AG10803 (cell line): ENCODE data around the gene TANC1.

Experiments used
- DNase-seq: peaks from one replicate; pipeline ENCODE4 v3.0.0; 2010; ENCODE audit warnings: low read depth
- H3K4me3 ChIP-seq: 2 replicates; pipeline ENCODE4 v1.5.1; 2011; ENCODE audit warnings: mild to moderate bottlenecking, low read length, control low read depth
- TF ChIP-seq, protein P1 (sequence below): conservative IDR thresholded peaks from 2 replicates; pipeline ENCODE4 v1.5.1; 2011; ENCODE audit warnings: mild to moderate bottlenecking, low read length, control low read depth, inconsistent platforms

TANC1 gene

DNA sequence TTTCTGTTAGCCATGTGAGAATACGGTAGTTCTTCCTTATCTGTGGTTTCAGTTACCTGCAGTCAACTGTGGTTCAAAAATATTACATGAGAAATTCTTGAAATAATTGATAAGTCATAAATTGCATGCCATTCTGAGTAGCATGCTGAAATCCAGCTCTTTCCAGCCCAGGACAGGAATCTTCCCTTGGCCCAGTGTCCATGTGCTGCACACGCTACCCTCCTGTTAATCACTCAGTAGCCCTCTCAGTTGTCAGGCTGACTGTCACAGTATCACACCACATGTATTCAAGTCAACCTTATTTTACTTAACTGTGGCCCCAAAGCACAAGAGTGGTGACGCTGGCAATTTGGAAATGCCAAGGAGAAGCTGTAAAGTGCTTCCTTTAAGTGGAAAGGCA lies 141.1 kb downstream of the TANC1 start:
- no peak overlapping the region for H3K4me3 ChIP-seq
- DNase-seq: peak; percentile 69
- TF ChIP-seq, protein P1, sequence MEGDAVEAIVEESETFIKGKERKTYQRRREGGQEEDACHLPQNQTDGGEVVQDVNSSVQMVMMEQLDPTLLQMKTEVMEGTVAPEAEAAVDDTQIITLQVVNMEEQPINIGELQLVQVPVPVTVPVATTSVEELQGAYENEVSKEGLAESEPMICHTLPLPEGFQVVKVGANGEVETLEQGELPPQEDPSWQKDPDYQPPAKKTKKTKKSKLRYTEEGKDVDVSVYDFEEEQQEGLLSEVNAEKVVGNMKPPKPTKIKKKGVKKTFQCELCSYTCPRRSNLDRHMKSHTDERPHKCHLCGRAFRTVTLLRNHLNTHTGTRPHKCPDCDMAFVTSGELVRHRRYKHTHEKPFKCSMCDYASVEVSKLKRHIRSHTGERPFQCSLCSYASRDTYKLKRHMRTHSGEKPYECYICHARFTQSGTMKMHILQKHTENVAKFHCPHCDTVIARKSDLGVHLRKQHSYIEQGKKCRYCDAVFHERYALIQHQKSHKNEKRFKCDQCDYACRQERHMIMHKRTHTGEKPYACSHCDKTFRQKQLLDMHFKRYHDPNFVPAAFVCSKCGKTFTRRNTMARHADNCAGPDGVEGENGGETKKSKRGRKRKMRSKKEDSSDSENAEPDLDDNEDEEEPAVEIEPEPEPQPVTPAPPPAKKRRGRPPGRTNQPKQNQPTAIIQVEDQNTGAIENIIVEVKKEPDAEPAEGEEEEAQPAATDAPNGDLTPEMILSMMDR: no peak

DNA sequence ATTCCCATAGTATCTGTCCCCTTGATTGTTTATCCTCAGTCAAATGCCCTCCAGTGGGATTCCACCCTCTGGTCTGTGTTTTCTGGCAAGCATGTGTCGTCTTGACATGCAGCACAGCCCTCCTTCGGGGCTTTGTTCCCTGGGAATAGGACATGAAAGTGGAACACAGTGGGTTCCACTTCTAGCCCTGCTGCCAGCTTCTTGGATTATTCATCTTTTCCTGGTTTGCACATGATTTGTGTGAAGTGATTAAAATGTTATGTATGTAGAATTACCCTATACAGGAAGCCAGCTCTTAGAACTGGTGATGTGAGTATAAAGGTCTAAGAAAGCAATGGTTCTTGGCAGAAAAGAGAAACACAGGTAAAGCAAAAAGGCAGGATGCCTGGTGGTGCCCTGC lies 142.3 kb downstream of the TANC1 start:
- no peak overlapping the region for H3K4me3 ChIP-seq
- no peak for DNase-seq
- TF ChIP-seq, protein P1: no peak

DNA sequence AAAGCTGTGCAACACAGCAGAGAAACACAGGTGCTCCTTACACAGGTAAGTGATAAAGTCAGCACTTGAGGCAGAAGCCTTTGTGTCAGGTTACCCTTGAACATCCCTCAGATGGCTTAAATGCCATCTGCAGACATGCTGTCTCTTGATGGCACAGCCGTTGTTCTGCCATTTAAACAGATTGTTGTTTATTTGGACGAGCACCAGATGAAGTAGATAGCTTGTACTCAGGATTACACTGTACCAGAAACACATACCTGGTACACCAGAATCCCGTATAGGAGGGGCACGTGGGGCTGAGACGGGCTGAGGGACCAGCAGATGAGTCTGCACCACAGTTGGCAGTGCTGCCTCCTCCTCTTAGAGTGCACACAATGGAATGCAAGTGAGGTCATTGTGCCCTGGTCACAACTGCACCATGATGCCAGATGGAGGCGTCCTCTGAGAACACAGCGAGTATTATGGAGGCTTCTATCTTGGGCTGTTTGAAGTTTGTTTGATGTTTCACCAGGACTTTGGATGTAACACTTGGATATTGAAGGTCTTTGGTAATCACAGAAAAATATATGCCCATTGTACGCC lies 143.0 kb downstream of the TANC1 start:
- no peak overlapping the region for H3K4me3 ChIP-seq
- DNase-seq: peak; percentile 47
- TF ChIP-seq, protein P1: no peak

DNA sequence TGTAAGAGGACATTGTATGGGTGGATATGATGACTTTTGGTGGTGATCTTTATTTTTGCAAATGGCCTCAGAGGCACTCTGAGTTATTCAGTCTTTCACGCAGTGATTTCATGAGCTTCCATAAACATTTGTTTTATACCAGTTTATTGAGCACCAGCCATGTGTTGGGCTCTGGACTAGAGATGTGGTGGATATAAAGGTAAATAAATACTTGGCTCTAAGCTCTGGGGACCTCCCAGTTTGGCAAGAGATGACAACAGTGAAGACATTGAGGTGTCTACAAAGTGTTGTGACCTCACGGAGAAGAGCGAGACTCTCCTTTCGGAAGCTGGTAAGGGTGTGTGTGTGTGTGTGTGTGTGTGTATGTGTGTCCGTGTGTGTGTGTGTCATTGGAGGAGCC lies 146.4 kb downstream of the TANC1 start:
- TF ChIP-seq, protein P1: no peak
- H3K4me3 ChIP-seq: no peak overlapping the region
- DNase-seq: no peak

DNA sequence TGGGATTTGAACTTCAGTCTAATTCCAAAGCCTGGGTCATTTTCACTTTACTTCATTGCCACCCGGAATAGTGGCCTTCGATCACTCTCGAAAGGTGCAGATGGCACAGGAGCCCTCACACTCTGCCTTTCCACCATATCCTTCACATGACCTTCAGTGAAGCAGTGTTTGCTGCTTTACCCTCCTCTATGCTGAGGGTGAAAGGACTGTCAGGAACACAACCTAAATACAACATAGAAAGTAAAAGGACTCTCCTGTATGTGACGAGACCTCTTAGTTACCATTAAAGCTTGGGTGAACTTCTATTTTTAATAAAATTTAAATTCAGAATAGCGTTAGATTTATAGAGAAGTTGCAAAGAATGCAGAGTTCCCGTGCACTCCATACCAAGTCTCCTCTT lies 148.5 kb downstream of the TANC1 start:
- TF ChIP-seq, protein P1: no peak
- H3K4me3 ChIP-seq: no peak overlapping the region

DNA sequence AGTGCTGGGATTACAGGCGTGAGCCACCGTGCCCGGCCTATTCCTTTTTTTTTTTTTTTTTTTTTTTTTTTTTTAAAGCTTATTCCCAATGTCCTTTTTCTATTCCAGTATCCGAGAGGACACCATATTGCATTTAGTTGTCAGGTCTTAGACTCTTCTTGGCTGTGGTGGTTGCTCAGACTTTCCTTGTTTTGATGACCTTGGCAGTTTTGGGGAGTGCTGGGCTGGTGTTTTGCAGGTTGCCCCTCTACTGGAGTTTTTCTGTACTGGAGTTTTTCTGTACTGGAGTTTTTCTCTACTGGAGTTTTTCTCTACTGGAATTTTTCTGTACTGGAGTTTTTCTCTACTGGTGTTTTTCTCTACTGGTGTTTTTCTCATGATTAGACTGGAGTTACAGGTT lies 149.2 kb downstream of the TANC1 start:
- no peak for DNase-seq
- TF ChIP-seq, protein P1: no peak
- no peak overlapping the region for H3K4me3 ChIP-seq

More for the DNA sequence above, 148.5 kb downstream of the TANC1 start:
- DNase-seq: no peak

DNA sequence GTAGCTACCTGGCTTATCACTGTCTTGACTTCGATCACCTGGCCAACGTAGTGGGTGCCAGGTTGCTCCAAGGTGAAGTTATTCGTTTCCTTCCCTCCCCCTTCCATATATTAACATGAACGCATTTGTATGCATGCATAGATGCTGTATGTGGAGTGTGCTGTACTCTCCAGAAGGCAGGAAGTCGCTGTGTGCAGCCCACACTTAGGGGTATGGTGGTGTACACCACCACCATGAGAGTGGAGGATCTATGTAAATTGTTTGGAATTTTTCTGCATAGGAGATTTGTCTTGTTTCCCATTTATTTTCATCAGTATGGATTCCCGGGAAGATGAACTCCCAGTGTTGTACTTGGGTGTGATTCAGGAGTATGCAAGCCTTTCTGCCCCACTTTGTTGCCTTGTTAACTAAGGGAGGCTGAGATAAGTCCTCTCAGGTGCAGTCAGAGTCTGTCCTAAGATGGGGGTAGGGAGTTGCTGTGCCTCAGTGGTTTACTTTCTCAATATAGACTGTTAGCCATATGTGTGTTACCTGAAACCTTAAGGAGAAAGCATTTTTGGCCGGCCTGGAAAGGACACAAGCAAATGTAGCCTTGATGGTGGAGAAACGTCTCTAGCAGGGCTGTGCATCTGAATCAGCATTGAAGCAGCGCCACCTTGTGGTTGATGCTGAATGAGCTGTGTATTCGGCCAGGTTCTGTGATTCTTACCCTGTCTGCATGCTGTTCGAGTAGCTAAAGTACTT lies 149.8 kb downstream of the TANC1 start:
- DNase-seq: peak; percentile 81
- TF ChIP-seq, protein P1: peak; percentile 98
- H3K4me3 ChIP-seq: no peak overlapping the region
